ENCODE results near the gene HNRNPF.

DNA sequence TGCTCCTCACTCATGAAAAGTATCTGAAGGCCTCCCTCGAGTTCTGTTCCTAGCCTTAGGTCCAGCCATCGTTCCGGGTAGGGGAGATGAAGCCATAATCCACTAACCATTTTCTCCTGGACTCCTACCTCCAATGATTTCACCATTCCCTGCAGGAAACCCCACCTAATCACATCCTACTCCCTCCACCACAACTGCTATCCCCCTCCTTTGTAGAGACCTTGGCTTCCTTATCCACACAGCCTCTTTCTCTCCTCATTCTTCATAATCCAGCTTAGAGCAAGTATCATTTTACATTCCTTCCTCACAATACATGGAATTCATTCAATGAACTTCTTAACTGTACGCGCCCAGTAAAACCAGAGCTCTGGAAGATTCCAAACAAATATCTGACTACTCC, 18.7 kb downstream of the HNRNPF start:
- no peak for TF ChIP-seq BHLHE40 (IDR thresholded peaks at IDR 0.05; ENCODE audit: low read depth, low read length)
- TF ChIP-seq MAZ (IDR thresholded peaks at IDR 0.05; ENCODE audit: borderline replicate concordance, low read depth, low read length) = no peak
- TF ChIP-seq CHD2 (IDR thresholded peaks at IDR 0.05; ENCODE audit: low read length, partially characterized antibody) = no peak
- no peak for TF ChIP-seq POLR2A (IDR thresholded peaks at IDR 0.05; ENCODE audit: low read length)
- TF ChIP-seq, protein P1, sequence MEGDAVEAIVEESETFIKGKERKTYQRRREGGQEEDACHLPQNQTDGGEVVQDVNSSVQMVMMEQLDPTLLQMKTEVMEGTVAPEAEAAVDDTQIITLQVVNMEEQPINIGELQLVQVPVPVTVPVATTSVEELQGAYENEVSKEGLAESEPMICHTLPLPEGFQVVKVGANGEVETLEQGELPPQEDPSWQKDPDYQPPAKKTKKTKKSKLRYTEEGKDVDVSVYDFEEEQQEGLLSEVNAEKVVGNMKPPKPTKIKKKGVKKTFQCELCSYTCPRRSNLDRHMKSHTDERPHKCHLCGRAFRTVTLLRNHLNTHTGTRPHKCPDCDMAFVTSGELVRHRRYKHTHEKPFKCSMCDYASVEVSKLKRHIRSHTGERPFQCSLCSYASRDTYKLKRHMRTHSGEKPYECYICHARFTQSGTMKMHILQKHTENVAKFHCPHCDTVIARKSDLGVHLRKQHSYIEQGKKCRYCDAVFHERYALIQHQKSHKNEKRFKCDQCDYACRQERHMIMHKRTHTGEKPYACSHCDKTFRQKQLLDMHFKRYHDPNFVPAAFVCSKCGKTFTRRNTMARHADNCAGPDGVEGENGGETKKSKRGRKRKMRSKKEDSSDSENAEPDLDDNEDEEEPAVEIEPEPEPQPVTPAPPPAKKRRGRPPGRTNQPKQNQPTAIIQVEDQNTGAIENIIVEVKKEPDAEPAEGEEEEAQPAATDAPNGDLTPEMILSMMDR (IDR thresholded peaks at IDR 0.05) = no peak
- no peak for TF ChIP-seq ESRRA (IDR thresholded peaks at IDR 0.05; ENCODE audit: borderline replicate concordance, low read length)

All from A549 (cell line).